MM.1S (cell line): Measurements from ENCODE around the gene KREMEN2.

Source experiments
- DNase-seq: peaks from one replicate; pipeline ENCODE4 v3.0.0-alpha.2; 2015
- H2AFZ ChIP-seq: fragments of 300-600 bp; sonication (generic); 2 replicates; pipeline ENCODE4 v1.6.0; 2016; ENCODE audit warnings: antibody characterized with exemption, low read length
- H3F3A ChIP-seq: fragments of 300-600 bp; sonication (generic); 2 replicates; pipeline ENCODE4 v1.6.1; 2016; ENCODE audit warnings: mild to moderate bottlenecking, antibody characterized with exemption, low read length, moderate library complexity, mixed read lengths; ENCODE audit not compliant: insufficient read depth
- H3K27ac ChIP-seq: fragments of 300-600 bp; sonication (generic); 2 replicates; pipeline ENCODE4 v1.5.1; 2016; ENCODE audit warnings: mild to moderate bottlenecking, low read length
- H3K27me3 ChIP-seq: fragments of 300-600 bp; sonication (generic); replicated peaks from 2 replicates; pipeline ENCODE4 v1.6.0; 2016; ENCODE audit warnings: low read length; ENCODE audit not compliant: insufficient read depth
- H3K36me3 ChIP-seq: fragments of 300-600 bp; sonication (generic); replicated peaks from 2 replicates; pipeline ENCODE4 v1.6.1; 2016; ENCODE audit warnings: mild to moderate bottlenecking, low read length, mixed read lengths; ENCODE audit not compliant: insufficient read depth
- H3K4me1 ChIP-seq: fragments of 300-600 bp; sonication (generic); 2 replicates; pipeline ENCODE4 v1.6.1; 2016; ENCODE audit warnings: low read length, mixed read lengths
- H3K4me2 ChIP-seq: fragments of 300-600 bp; sonication (generic); 2 replicates; pipeline ENCODE4 v1.6.0; 2016; ENCODE audit warnings: low read depth, low read length
- H3K4me3 ChIP-seq: fragments of 300-600 bp; sonication (generic); 2 replicates; pipeline ENCODE4 v1.5.1; 2016; ENCODE audit warnings: low read length, mixed read lengths
- H3K79me2 ChIP-seq: fragments of 300-600 bp; sonication (generic); 2 replicates; pipeline ENCODE4 v1.6.1; 2016; ENCODE audit warnings: mixed run types, low read length, mixed read lengths
- H3K9ac ChIP-seq: fragments of 300-600 bp; sonication (generic); 2 replicates; pipeline ENCODE4 v1.6.1; 2016; ENCODE audit warnings: low read length, mixed read lengths
- H3K9me2 ChIP-seq: fragments of 300-600 bp; sonication (generic); replicated peaks from 2 replicates; pipeline ENCODE4 v1.6.1; 2016; ENCODE audit warnings: mild to moderate bottlenecking, low read length, mixed read lengths; ENCODE audit not compliant: insufficient read depth
- H3K9me3 ChIP-seq: fragments of 300-600 bp; sonication (generic); replicated peaks from 2 replicates; pipeline ENCODE4 v1.6.1; 2016; ENCODE audit warnings: mild to moderate bottlenecking, low read length, mixed read lengths; ENCODE audit not compliant: insufficient read depth
- H4K20me1 ChIP-seq: fragments of 300-600 bp; sonication (generic); 2 replicates; pipeline ENCODE4 v1.6.1; 2016; ENCODE audit warnings: mild to moderate bottlenecking, low read length, moderate library complexity, mixed read lengths; ENCODE audit not compliant: insufficient read depth
- CTCF ChIP-seq: fragments of 300-600 bp; sonication (generic); IDR thresholded peaks from 2 replicates; pipeline ENCODE4 v1.5.1; 2016; ENCODE audit warnings: antibody characterized with exemption, low read length, mixed read lengths
- EZH2 ChIP-seq: fragments of 300-600 bp; sonication (generic); optimal IDR thresholded peaks from 2 replicates; pipeline ENCODE3; 2017; ENCODE audit warnings: low read depth, mild to moderate bottlenecking, antibody characterized with exemption, low read length, mixed read lengths
- EZH2phosphoT487 ChIP-seq: fragments of 300-600 bp; sonication (generic); IDR thresholded peaks from 2 replicates; pipeline ENCODE4 v1.6.1; 2018; ENCODE audit warnings: antibody characterized with exemption, low read length

KREMEN2 gene

GRCh38 chr16:3014971-3015370, 50.9 kb downstream of the KREMEN2 start:
- Histone ChIP-seq H3K4me1 (0 out of 2 replicates have a peak, but pooled peaks cover 6% of the 10 kb centered on the region), H3K9ac (no peak overlapping the region), H3K4me3 (no peak overlapping the region), H3K4me2 (no peak overlapping the region), H3K9me2 (no peaks in the 10 kb centered on the region), H3K27me3 (peaks cover 87% of the 10 kb centered on the region), H2AFZ (no peak overlapping the region), H3K27ac (no peak overlapping the region), H3K36me3 (no peaks in the 10 kb centered on the region), H3K9me3 (no peaks in the 10 kb centered on the region), H4K20me1 (no peaks in the 10 kb centered on the region), H3F3A (no peaks in the 10 kb centered on the region), H3K79me2 (no peaks in the 10 kb centered on the region)
- TF ChIP-seq EZH2 (no peak), EZH2phosphoT487 (no peak), CTCF (no peak)
- DNase-seq: no peak

- no peak for DNase-seq
- no peak overlapping the region for H3K4me2 ChIP-seq
- H3K9me3 ChIP-seq: no peaks in the 10 kb centered on the region
- peaks cover 78% of the 10 kb centered on the region for H3K27me3 ChIP-seq
- no peak overlapping the region for H3K9ac ChIP-seq
- no peak overlapping the region for H3K4me3 ChIP-seq
- H3K4me1 ChIP-seq: 0 out of 2 replicates have a peak, but pooled peaks cover 10% of the 10 kb centered on the region
- H3K36me3 ChIP-seq: no peaks in the 10 kb centered on the region
- no peaks in the 10 kb centered on the region for H3K79me2 ChIP-seq
- no peaks in the 10 kb centered on the region for H3F3A ChIP-seq
- no peaks in the 10 kb centered on the region for H3K9me2 ChIP-seq
- H4K20me1 ChIP-seq: no peaks in the 10 kb centered on the region
- no peak overlapping the region for H3K27ac ChIP-seq
- TF ChIP-seq EZH2: no peak
- TF ChIP-seq EZH2phosphoT487: no peak
- no peak for TF ChIP-seq CTCF
- H2AFZ ChIP-seq: no peak overlapping the region
These were observed 51.9 kb downstream of the KREMEN2 start for GRCh38 chr16:3015865-3016521.

GRCh38 chr16:3017344-3017743, 53.3 kb downstream of the KREMEN2 start:
- peaks cover 64% of the 10 kb centered on the region for H3K27me3 ChIP-seq
- H3K36me3 ChIP-seq: no peaks in the 10 kb centered on the region
- H2AFZ ChIP-seq: no peak overlapping the region
- TF ChIP-seq CTCF (no peak), EZH2phosphoT487 (no peak), EZH2 (no peak)
- 0 out of 2 replicates have a peak, but pooled peaks cover 4% of the 10 kb centered on the region for H3K4me1 ChIP-seq
- H3K4me2 ChIP-seq: no peak overlapping the region
- no peak overlapping the region for H3K9ac ChIP-seq
- DNase-seq: no peak
- H3K9me2 ChIP-seq: no peaks in the 10 kb centered on the region
- H3K79me2 ChIP-seq: no peaks in the 10 kb centered on the region
- H3K9me3 ChIP-seq: no peaks in the 10 kb centered on the region
- no peak overlapping the region for H3K27ac ChIP-seq
- H3K4me3 ChIP-seq: no peak overlapping the region
- 0 out of 2 replicates have a peak, but pooled peaks cover under 1% of the 10 kb centered on the region for H3F3A ChIP-seq
- no peaks in the 10 kb centered on the region for H4K20me1 ChIP-seq
